Natural killer cell (primary cell): ENCODE measurements around the gene TCF23. TPM values are rescaled to one million over a fixed set of nuclear protein-coding genes. Genes with fewer than 3 reads are reported as not detected.

Experiments used
- ATAC-seq, 3 donors: fragments of 150-1000 bp in 2 of 3; fragments of 200-7000 bp in 1 of 3; cut with Tn5 transposase; 1 replicate in 1 of 3; 2 replicates in 2 of 3; pipeline ENCODE4 v1.10.0; 2021; ENCODE audit warnings: mild to moderate bottlenecking in 2 of 3, moderate library complexity in 2 of 3
- DNase-seq, 2 donors: peaks; one replicate each; pipeline versions ENCODE4 v3.0.0 to v3.0.0-alpha.2; 2013 to 2021; ENCODE audit warnings: mixed read lengths in 1 of 2
- H3K27ac ChIP-seq: one replicate; pipeline ENCODE4 v1.5.1; 2013; ENCODE audit warnings: mild to moderate bottlenecking, low read length
- H3K27me3 ChIP-seq: one replicate; pipeline ENCODE4 v1.6.1; 2013; ENCODE audit warnings: low read length; ENCODE audit not compliant: control insufficient read depth, insufficient read depth
- H3K36me3 ChIP-seq: one replicate; pipeline ENCODE4 v1.6.1; 2013; ENCODE audit warnings: low read length; ENCODE audit not compliant: control insufficient read depth, insufficient read depth
- H3K4me1 ChIP-seq: one replicate; pipeline ENCODE4 v1.6.1; 2013; ENCODE audit warnings: low read length; ENCODE audit not compliant: control insufficient read depth, insufficient read depth
- H3K4me3 ChIP-seq: one replicate; pipeline ENCODE4 v1.5.1; 2013; ENCODE audit warnings: low read length
- H3K9me3 ChIP-seq: one replicate; pipeline ENCODE4 v1.6.1; 2013; ENCODE audit warnings: low read length; ENCODE audit not compliant: control insufficient read depth, insufficient read depth
- H3K27ac Mint-ChIP-seq, 2 donors: one replicate each; pipeline ENCODE4 v1.8.0; 2022; ENCODE audit warnings: mild to moderate bottlenecking in 2 of 2, mixed read lengths in 2 of 2, moderate library complexity in 1 of 2
- H3K27me3 Mint-ChIP-seq, 2 donors: one replicate each; pipeline ENCODE4 v1.8.0; 2022; ENCODE audit warnings: low read depth in 2 of 2, mixed read lengths in 2 of 2
- H3K36me3 Mint-ChIP-seq: one replicate; pipeline ENCODE4 v1.8.0; 2022; ENCODE audit warnings: mixed read lengths
- H3K4me1 Mint-ChIP-seq, 2 donors: one replicate each; pipeline ENCODE4 v1.8.0; 2022; ENCODE audit warnings: mixed read lengths in 2 of 2
- H3K4me3 Mint-ChIP-seq: one replicate; pipeline ENCODE4 v1.8.0; 2022; ENCODE audit warnings: mild to moderate bottlenecking, moderate library complexity, mixed read lengths
- H3K9me3 Mint-ChIP-seq, 2 donors: one replicate each; pipeline ENCODE4 v1.8.0; 2022; ENCODE audit warnings: mixed read lengths in 2 of 2
- CTCF ChIP-seq: fragments of 200-600 bp; IDR thresholded peaks from one replicate; pipeline ENCODE4 v1.8.0; 2022; ENCODE audit warnings: antibody characterized with exemption
- WGBS: methylation state at CpG from one replicate; pipeline ENCODE4 v1.1.7; 2013; ENCODE audit warnings: missing lambda C conversion rate; ENCODE audit not compliant: insufficient coverage; 5-methylcytosine and 5-hydroxymethylcytosine counted together
- intact Hi-C: fragments of 100-400 bp; cut with micrococcal nuclease; formaldehyde crosslinking; loops from one replicate; pipeline ENCODE4 v1.14.2; 2022
- total RNA-seq, 4 donors: library from RNA; stranded (reverse); fragments of 120-200 nt in 1 of 4; gene quantifications; one replicate each; pipeline versions ENCODE4 v1.2.3 to v1.2.4, GENCODE V29; 2013 to 2022

Gene TCF23
- total RNA-seq, 3 donors from 2014 or later (not counting 1 experiment from before 2014, with no cell fraction given), result not detected

GRCh38 chr2:27138111-27138510 lies 10.7 kb upstream of the TCF23 start:
- Histone ChIP-seq H3K4me1 (peaks cover 16% of the 10 kb centered on the region), H3K36me3 (no peaks in the 10 kb centered on the region), H3K27me3 (peaks cover 2% of the 10 kb centered on the region), H3K27ac (no peak overlapping the region), H3K4me3 (no peak overlapping the region), H3K9me3 (no peaks in the 10 kb centered on the region)
- WGBS, result 84% methylated on average over 7 of the region's 7 CpGs
- ATAC-seq (no peak), DNase-seq (no peak)
- no peaks in the 10 kb centered on the region for H3K36me3 Mint-ChIP-seq
- no peaks in the 10 kb centered on the region for H3K9me3 Mint-ChIP-seq
- no peak overlapping the region for H3K4me3 Mint-ChIP-seq
- peaks cover 12 to 16% of the 10 kb centered on the region in 2 donors for H3K4me1 Mint-ChIP-seq
- H3K27me3 Mint-ChIP-seq, result peaks cover 5% of the 10 kb centered on the region in 2 donors
- TF ChIP-seq CTCF, result no peak
- peak overlapping the region in 1 of 2 donors; percentile 8 for H3K27ac Mint-ChIP-seq
- intact Hi-C loops, result loop anchor here (10.0 kb wide), 1 partner anchor 53 kb away; the partner anchor contains the start of gene KHK

DNA sequence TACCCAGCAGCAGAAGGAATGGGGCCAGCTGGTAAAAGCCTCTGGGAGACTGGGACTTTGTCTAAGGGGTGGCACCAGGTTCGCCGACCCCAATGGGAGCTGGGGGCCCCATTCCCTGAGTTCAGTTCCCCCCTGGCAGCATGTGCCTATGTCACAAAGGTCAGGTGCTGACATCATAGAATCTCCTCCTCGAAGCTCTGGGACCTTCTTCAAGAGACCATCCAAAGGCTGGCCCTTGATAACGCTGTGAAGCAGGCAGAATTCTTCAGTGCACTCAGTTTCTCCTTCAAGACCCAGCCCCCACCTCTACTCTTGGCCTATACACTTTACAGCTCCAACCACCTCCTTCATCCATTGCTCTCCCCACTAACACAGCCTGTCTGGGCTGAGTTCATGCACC lies 9.5 kb upstream of the TCF23 start, which contains the start of gene PRR30:
TSS of gene PRR30 (minus strand) at position 101 of the 400 bp plus-strand sequence. CDS start 1,081 bp downstream, outside the sequence.
- DNase-seq, result no peak

GRCh38 chr2:27143285-27143684 lies 5.5 kb upstream of the TCF23 start:
- DNase-seq (no peak), ATAC-seq (no peak)
- 87% methylated on average over 1 of the region's 1 CpG for WGBS

More for the DNA sequence above, 9.5 kb upstream of the TCF23 start, which contains the start of gene PRR30:
- no peak for TF ChIP-seq CTCF
- Mint-ChIP-seq H3K36me3 (no peaks in the 10 kb centered on the region), H3K27me3 (peaks cover 12 to 17% of the 10 kb centered on the region in 2 donors), H3K27ac (peak within 1 kb of the TSS in 1 of 2 donors; percentile 8), H3K9me3 (no peaks in the 10 kb centered on the region), H3K4me3 (no peak within 1 kb of the TSS), H3K4me1 (peaks cover 4 to 5% of the 10 kb centered on the region in 2 donors)
- Histone ChIP-seq H3K9me3 (no peaks in the 10 kb centered on the region), H3K27ac (no peak within 1 kb of the TSS), H3K4me1 (peaks cover 7% of the 10 kb centered on the region), H3K4me3 (no peak within 1 kb of the TSS), H3K36me3 (no peaks in the 10 kb centered on the region), H3K27me3 (peaks cover 2% of the 10 kb centered on the region)
- intact Hi-C loops, result loop anchor here (10.0 kb wide), 1 partner anchor 55 kb away; the partner anchor contains the start of gene KHK
- no peak for ATAC-seq
- WGBS, result 82% methylated on average over 4 of the region's 4 CpGs

More at GRCh38 chr2:27143285-27143684, 5.5 kb upstream of the TCF23 start:
- H3K4me3 Mint-ChIP-seq, result no peak overlapping the region
- no peaks in the 10 kb centered on the region for H3K9me3 Mint-ChIP-seq
- Histone ChIP-seq H3K4me3 (no peak overlapping the region), H3K4me1 (no peaks in the 10 kb centered on the region), H3K9me3 (no peaks in the 10 kb centered on the region), H3K27me3 (peaks cover 2% of the 10 kb centered on the region), H3K27ac (no peak overlapping the region), H3K36me3 (no peaks in the 10 kb centered on the region)
- H3K36me3 Mint-ChIP-seq, result no peaks in the 10 kb centered on the region
- intact Hi-C loops, result no loop called here
- no peak for TF ChIP-seq CTCF
- H3K27me3 Mint-ChIP-seq, result peaks cover 24 to 26% of the 10 kb centered on the region in 2 donors
- H3K27ac Mint-ChIP-seq, result no peak overlapping the region
- no peaks in the 10 kb centered on the region for H3K4me1 Mint-ChIP-seq
